IPS-15b (cell line): ENCODE results near the gene RNH1.

Experiments
- H3K27me3 ChIP-seq: one replicate; pipeline ENCODE4 v1.6.1; 2013; ENCODE audit warnings: low read length; ENCODE audit not compliant: control insufficient read depth, insufficient read depth
- H3K36me3 ChIP-seq: one replicate; pipeline ENCODE4 v1.6.1; 2013; ENCODE audit warnings: low read length; ENCODE audit not compliant: control insufficient read depth, insufficient read depth
- H3K4me1 ChIP-seq: one replicate; pipeline ENCODE4 v1.6.1; 2013; ENCODE audit warnings: mild to moderate bottlenecking, low read length; ENCODE audit not compliant: control insufficient read depth, insufficient read depth
- H3K4me3 ChIP-seq: one replicate; pipeline ENCODE4 v1.5.1; 2013; ENCODE audit warnings: low read depth, low read length
- H3K9ac ChIP-seq: one replicate; pipeline ENCODE4 v1.6.1; 2013; ENCODE audit warnings: low read depth, mild to moderate bottlenecking, low read length
- H3K9me3 ChIP-seq: one replicate; pipeline ENCODE4 v1.6.1; 2013; ENCODE audit warnings: mild to moderate bottlenecking, low read length; ENCODE audit not compliant: control insufficient read depth, insufficient read depth

Gene RNH1

DNA sequence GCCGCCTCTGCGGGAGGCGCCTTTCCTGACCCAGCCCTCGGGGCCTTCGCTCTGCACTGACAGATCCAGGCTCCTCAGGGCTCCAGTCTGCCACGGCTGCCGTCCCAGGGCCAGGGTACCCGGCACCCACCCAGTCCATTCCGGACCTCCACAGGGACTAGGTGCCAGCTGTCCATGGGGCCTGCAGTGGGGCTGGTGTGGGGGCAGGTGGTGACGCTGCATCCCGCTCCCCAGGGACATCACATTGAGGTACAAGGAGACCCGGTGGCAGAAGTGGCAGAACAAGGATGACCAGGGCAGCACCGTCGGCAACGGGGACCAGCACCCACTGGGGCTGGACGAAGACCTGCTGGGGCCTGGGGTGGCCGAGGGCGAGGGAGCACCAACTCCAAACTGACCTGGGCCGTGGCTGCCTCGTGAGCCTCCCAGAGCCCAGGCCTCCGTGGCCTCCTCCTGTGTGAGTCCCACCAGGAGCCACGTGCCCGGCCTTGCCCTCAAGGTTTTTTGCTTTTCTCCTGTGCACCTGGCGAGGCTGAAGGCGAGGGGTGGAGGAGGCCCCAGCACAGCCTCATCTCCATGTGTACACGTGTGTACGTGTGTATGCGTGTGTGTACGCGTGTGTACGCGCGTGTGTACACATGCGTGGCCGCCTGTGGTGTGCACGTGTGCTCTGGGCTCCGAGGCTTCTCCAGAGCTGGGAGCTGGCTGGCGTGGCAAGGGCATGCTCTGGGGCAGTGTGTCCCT, 16.7 kb downstream of the RNH1 start:
- no peak overlapping the region for H3K4me3 ChIP-seq
- H3K9me3 ChIP-seq, result no peaks in the 10 kb centered on the region
- no peak overlapping the region for H3K9ac ChIP-seq
- peaks cover 51% of the 10 kb centered on the region for H3K36me3 ChIP-seq
- no peaks in the 10 kb centered on the region for H3K4me1 ChIP-seq
- H3K27me3 ChIP-seq, result no peaks in the 10 kb centered on the region

GRCh38 chr11:489610-490185, 17.3 kb downstream of the RNH1 start:
- no peak overlapping the region for H3K4me3 ChIP-seq

GRCh38 chr11:488992-489391, 18.1 kb downstream of the RNH1 start:
- H3K9ac ChIP-seq, result no peak overlapping the region

More at GRCh38 chr11:489610-490185, 17.3 kb downstream of the RNH1 start:
- peaks cover 45% of the 10 kb centered on the region for H3K36me3 ChIP-seq
- H3K9ac ChIP-seq, result no peak overlapping the region
- H3K27me3 ChIP-seq, result no peaks in the 10 kb centered on the region
- H3K9me3 ChIP-seq, result no peaks in the 10 kb centered on the region
- no peaks in the 10 kb centered on the region for H3K4me1 ChIP-seq

DNA sequence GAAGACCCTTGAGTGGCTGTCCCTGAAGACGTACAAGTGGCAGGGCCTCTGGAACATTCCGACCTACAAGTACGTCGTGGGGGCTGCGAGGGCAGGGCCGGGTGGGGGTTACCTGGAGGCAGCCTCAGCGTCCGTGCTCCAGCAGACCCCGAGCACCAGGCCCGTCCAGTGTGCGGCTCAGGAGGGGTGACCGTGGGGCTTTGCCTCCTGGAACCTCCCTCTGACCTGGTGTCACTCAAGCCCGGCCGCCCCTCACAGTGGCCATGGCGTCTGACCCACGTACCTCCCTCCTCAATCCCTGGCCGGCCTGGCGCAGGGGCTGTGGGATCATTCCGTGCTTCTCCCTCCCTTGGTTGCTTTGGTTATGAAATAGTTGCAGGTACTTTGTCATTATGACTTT, 18.5 kb downstream of the RNH1 start:
- H3K36me3 ChIP-seq, result peaks cover 39% of the 10 kb centered on the region
- H3K4me1 ChIP-seq, result no peaks in the 10 kb centered on the region
- H3K4me3 ChIP-seq, result no peak overlapping the region
- H3K27me3 ChIP-seq, result no peaks in the 10 kb centered on the region
- H3K9ac ChIP-seq, result no peak overlapping the region
- H3K9me3 ChIP-seq, result no peaks in the 10 kb centered on the region

More at GRCh38 chr11:488992-489391, 18.1 kb downstream of the RNH1 start:
- Histone ChIP-seq H3K36me3 (peaks cover 40% of the 10 kb centered on the region), H3K4me1 (no peaks in the 10 kb centered on the region), H3K4me3 (no peak overlapping the region), H3K9me3 (no peaks in the 10 kb centered on the region), H3K27me3 (no peaks in the 10 kb centered on the region)

- no peak overlapping the region for H3K4me3 ChIP-seq
- H3K27me3 ChIP-seq, result no peaks in the 10 kb centered on the region
- H3K4me1 ChIP-seq, result no peaks in the 10 kb centered on the region
- H3K36me3 ChIP-seq, result peaks cover 38% of the 10 kb centered on the region
- H3K9me3 ChIP-seq, result no peaks in the 10 kb centered on the region
- H3K9ac ChIP-seq, result no peak overlapping the region
Observed at GRCh38 chr11:488062-488461, 19.0 kb downstream of the RNH1 start.

GRCh38 chr11:487571-488021, 19.4 kb downstream of the RNH1 start:
- no peaks in the 10 kb centered on the region for H3K9me3 ChIP-seq
- no peaks in the 10 kb centered on the region for H3K27me3 ChIP-seq
- no peak overlapping the region for H3K9ac ChIP-seq
- no peaks in the 10 kb centered on the region for H3K4me1 ChIP-seq
- no peak overlapping the region for H3K4me3 ChIP-seq
- H3K36me3 ChIP-seq, result peaks cover 33% of the 10 kb centered on the region

DNA sequence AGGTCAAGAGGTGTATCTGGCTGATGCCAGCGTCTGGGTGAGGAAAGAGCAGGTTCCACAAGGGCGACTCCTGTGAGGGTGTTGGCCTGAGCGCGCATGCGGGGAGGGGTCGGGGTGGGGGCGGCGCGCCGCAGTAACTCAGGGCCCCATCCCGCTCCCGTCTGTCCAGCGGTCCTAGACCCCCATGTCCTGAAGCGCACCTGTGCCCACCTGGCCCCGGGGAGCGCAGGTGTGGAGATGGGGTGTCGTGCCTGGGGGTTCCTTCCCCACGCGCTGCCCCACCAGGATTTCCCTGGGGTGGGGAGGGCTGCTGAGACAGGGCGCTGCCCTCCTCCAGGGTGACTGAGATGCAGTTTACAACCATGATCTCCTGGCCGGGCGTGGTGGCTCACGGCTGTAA, 20.9 kb downstream of the RNH1 start:
- Histone ChIP-seq H3K4me1 (no peaks in the 10 kb centered on the region), H3K9ac (no peak overlapping the region), H3K27me3 (no peaks in the 10 kb centered on the region), H3K36me3 (peaks cover 29% of the 10 kb centered on the region), H3K9me3 (no peaks in the 10 kb centered on the region), H3K4me3 (no peak overlapping the region)

- no peak overlapping the region for H3K4me3 ChIP-seq
- no peaks in the 10 kb centered on the region for H3K27me3 ChIP-seq
Observed at GRCh38 chr11:484616-485015, 22.4 kb downstream of the RNH1 start.

DNA sequence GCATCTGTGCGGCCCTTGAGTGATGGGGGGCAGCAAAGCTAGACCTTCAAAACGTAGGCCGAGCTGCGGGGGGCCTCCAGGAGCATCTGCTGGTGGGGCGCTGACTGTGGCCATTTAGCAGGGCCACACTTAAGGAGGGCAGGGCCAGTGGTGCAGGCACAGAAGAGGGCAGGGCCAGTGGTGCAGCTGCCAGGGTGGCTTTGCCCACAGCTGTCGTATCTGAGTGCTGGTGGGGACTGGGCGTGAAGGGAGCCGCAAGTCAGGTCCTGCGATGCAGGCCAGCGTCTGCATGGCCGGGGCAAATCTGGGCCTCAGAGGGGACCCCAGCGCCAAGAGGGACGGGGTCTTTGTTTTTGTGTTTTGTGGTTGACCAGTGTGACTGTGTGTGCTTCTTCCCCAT, 27.7 kb downstream of the RNH1 start:
- no peaks in the 10 kb centered on the region for H3K27me3 ChIP-seq
- no peaks in the 10 kb centered on the region for H3K9me3 ChIP-seq
- H3K36me3 ChIP-seq, result peaks cover 4% of the 10 kb centered on the region
- no peak overlapping the region for H3K4me3 ChIP-seq
- H3K4me1 ChIP-seq, result no peaks in the 10 kb centered on the region
- no peak overlapping the region for H3K9ac ChIP-seq

More at GRCh38 chr11:484616-485015, 22.4 kb downstream of the RNH1 start:
- H3K9me3 ChIP-seq, result no peaks in the 10 kb centered on the region
- peaks cover 14% of the 10 kb centered on the region for H3K36me3 ChIP-seq
- H3K4me1 ChIP-seq, result no peaks in the 10 kb centered on the region
- H3K9ac ChIP-seq, result no peak overlapping the region

DNA sequence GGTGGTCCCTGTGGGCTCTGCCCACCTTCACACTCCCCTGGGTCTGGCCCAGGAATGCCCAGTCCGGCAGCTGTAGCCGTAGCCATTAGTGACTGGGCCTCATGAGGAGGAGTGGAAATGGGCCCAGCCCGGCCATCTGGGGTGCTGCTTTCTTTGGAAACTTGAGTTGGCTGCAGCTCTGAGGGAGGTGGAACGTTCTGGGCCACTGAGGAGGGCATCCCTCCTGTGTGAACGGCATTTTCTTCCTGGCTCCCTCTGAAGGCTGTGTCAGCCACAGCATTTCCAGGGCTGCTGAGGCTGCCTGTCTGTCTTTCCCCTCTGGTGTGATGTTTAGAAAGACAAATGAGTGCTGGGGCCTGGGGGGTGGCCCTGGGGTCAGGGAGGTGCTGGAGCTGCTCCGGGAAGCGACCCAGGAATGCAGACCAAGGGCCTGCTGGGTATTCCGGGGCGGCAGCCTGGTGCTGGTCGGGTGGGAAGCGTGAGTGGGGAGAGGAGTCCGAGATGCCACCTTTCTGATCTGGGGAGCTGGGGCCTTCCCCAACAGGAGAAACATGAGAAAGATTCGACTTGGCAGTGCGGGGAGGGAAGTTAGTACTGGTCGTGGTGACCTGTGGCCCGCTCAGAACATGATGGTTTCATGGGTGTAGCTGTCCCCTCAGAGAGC, 29.9 kb downstream of the RNH1 start:
- Histone ChIP-seq H3K9me3 (no peaks in the 10 kb centered on the region), H3K4me1 (no peaks in the 10 kb centered on the region), H3K27me3 (no peaks in the 10 kb centered on the region), H3K4me3 (no peak overlapping the region), H3K36me3 (peaks cover 4% of the 10 kb centered on the region), H3K9ac (no peak overlapping the region)

GRCh38 chr11:476416-476815, 30.6 kb downstream of the RNH1 start:
- Histone ChIP-seq H3K9me3 (no peaks in the 10 kb centered on the region), H3K9ac (no peak overlapping the region), H3K4me1 (no peaks in the 10 kb centered on the region), H3K4me3 (no peak overlapping the region), H3K27me3 (no peaks in the 10 kb centered on the region), H3K36me3 (peaks cover 4% of the 10 kb centered on the region)

DNA sequence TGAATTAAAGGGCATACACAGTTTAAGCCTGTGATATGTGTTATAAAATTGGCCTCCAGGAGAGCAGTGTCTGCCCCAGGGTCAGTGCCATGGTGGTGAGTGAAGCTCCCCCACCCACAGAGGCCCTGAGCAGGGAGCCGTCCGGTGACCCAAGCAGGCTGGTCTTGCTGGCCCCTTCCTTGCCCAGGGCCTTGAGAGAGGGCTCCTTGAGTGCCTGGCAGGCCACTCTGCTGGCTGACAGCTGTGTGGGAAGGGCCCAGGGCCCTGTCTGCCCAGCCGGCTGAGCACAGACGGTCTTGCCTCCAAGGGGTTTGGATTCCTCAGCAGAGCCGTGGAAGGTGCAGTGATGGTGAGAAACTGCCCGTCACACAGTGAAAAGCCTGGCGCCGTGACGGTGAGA, 31.1 kb downstream of the RNH1 start:
- no peak overlapping the region for H3K9ac ChIP-seq
- no peaks in the 10 kb centered on the region for H3K4me1 ChIP-seq
- no peak overlapping the region for H3K4me3 ChIP-seq
- H3K27me3 ChIP-seq, result no peaks in the 10 kb centered on the region
- peaks cover 4% of the 10 kb centered on the region for H3K36me3 ChIP-seq
- no peaks in the 10 kb centered on the region for H3K9me3 ChIP-seq
